ENCODE data around the gene NIPAL3. TPM values are rescaled to one million over a fixed set of nuclear protein-coding genes. Genes with fewer than 3 reads are reported as not detected.

Gene NIPAL3
- total RNA-seq, 1 experiment from 2014 or later = 7.7 TPM

GRCh38 chr1:24387636-24388175 lies 27.9 kb upstream of the NIPAL3 start:
- Histone ChIP-seq H2BK5ac (ENCODE audit: insufficient read length, low read length) (no peak overlapping the region), H2BK120ac (ENCODE audit: low read depth, low read length, poor library complexity, severe bottlenecking) (no peak overlapping the region), H3K4me1 (ENCODE audit: insufficient read depth, low read length) (no peaks in the 10 kb centered on the region), H3K23ac (ENCODE audit: insufficient read length, low read depth, low read length) (no peak overlapping the region), H3K56ac (ENCODE audit: insufficient read length, low read depth, low read length) (no peak overlapping the region), H3K9ac (ENCODE audit: extremely low read depth, insufficient read length, low read length) (no peak overlapping the region), H3K23me2 (ENCODE audit: insufficient read length, low read depth, low read length, poor library complexity, severe bottlenecking) (no peaks in the 10 kb centered on the region), H4K5ac (ENCODE audit: insufficient read length, low read depth, low read length) (no peak overlapping the region), H2BK15ac (ENCODE audit: low read depth, low read length) (no peak overlapping the region), H2AK5ac (ENCODE audit: insufficient read length, low read length) (no peak overlapping the region), H2AFZ (ENCODE audit: low read length) (no peak overlapping the region), H3K9me3 (ENCODE audit: control insufficient read depth, low read depth, low read length) (no peaks in the 10 kb centered on the region), H3K27ac (ENCODE audit: insufficient read length, low read depth, low read length) (no peak overlapping the region), H3K79me1 (ENCODE audit: insufficient read depth, low read depth, low read length, poor library complexity, severe bottlenecking) (no peaks in the 10 kb centered on the region), H4K20me1 (ENCODE audit: control insufficient read depth, insufficient read depth, insufficient read length) (no peaks in the 10 kb centered on the region), H3K14ac (ENCODE audit: insufficient read depth, low read length) (no peak overlapping the region), H4K8ac (replicated peaks; ENCODE audit: insufficient read length, low read depth, low read length) (no peak overlapping the region), H3K4me2 (ENCODE audit: insufficient read depth, insufficient read length, low read length) (no peak overlapping the region), H3K18ac (ENCODE audit: insufficient read length, low read depth, low read length) (no peak overlapping the region), H2BK20ac (ENCODE audit: low read depth, low read length, poor library complexity, severe bottlenecking) (no peak overlapping the region), H3K79me2 (ENCODE audit: insufficient read depth, low read length) (no peaks in the 10 kb centered on the region), H3T11ph (ENCODE audit: low read length) (no peak overlapping the region), H2BK12ac (ENCODE audit: insufficient read length, low read depth, low read length) (no peak overlapping the region), H4K91ac (ENCODE audit: insufficient read length, low read depth, low read length) (no peak overlapping the region), H3K4ac (ENCODE audit: low read depth, low read length) (no peak overlapping the region), H3K27me3 (ENCODE audit: insufficient read depth, low read length) (no peaks in the 10 kb centered on the region)
- Mint-ChIP-seq H3K4me3 (no peak overlapping the region), H3K36me3 (ENCODE audit: insufficient read depth in 1 of 3, low read depth in 3 of 3) (peaks cover 0 to 22% (median 7%) of the 10 kb centered on the region in 3 experiments; a peak in 4 of 7 replicates), H3K9me3 (no peaks in the 10 kb centered on the region), H3K27me3 (ENCODE audit: low read depth) (no peaks in the 10 kb centered on the region), H3K27ac (no peak overlapping the region), H3K4me1 (peaks cover 12 to 21% of the 10 kb centered on the region in 2 experiments)
- no peak for DNase-seq
- WGBS (ENCODE audit: extremely low coverage, insufficient read length, low lambda C conversion rate) = no CpG with 5 or more reads among the region's 1 CpG
- no peak for TF ChIP-seq CTCF (conservative IDR thresholded peaks at IDR 0.05)

Measured in H9 (cell line).